ENCODE measurements around the gene EXOC7. TPM values are rescaled to one million over a fixed set of nuclear protein-coding genes. Genes with fewer than 3 reads are reported as not detected.

The EXOC7 gene
- polyA plus RNA-seq, 1 donor (not counting 4 experiments of a cell fraction or from before 2014, with no cell fraction given), result 60.6 TPM

GRCh38 chr17:76076146-76076764, 27.3 kb downstream of the EXOC7 start:
- FAIRE-seq (no peak), DNase-seq (ENCODE audit: low read depth, low spot score) (no peak)
- Histone ChIP-seq H3K9me1 (ENCODE audit: control insufficient read depth, extremely low read depth, insufficient read depth, low read length) (no peaks in the 10 kb centered on the region), H4K20me1 (ENCODE audit: control insufficient read depth, extremely low read depth, insufficient read depth, low read length) (no peaks in the 10 kb centered on the region), H3K79me2 (ENCODE audit: control insufficient read depth, insufficient read depth, low read length) (peaks cover 16% of the 10 kb centered on the region), H3K4me1 (ENCODE audit: control insufficient read depth, extremely low read depth, insufficient read depth, low read length) (peaks cover 11% of the 10 kb centered on the region), H3K9ac (ENCODE audit: control insufficient read depth, extremely low read depth, insufficient read depth, low read length) (no peak overlapping the region), H3K27ac (ENCODE audit: control insufficient read depth, insufficient read depth, low read length) (no peak overlapping the region), H3K27me3 (ENCODE audit: control insufficient read depth, extremely low read depth, insufficient read depth, low read length) (peaks cover 74% of the 10 kb centered on the region), H3K4me2 (ENCODE audit: control insufficient read depth, extremely low read depth, insufficient read depth, low read depth, low read length) (peak overlapping the region; percentile 49), H2AFZ (ENCODE audit: control insufficient read depth, low read length) (no peak overlapping the region), H3K36me3 (ENCODE audit: control insufficient read depth in 2 of 2, extremely low read depth in 1 of 2, insufficient read depth in 2 of 2, low read length in 2 of 2) (no peaks in the 10 kb centered on the region), H3K4me3 (ENCODE audit: control insufficient read depth in 2 of 3, extremely low read depth in 1 of 3, insufficient read depth in 2 of 3, low read depth in 1 of 3, low read length in 3 of 3) (no peak overlapping the region), H3K9me3 (ENCODE audit: control insufficient read depth, low read depth, low read length) (no peaks in the 10 kb centered on the region)
- peak; percentile 82 for TF ChIP-seq EZH2 (IDR thresholded peaks at IDR 0.05; ENCODE audit: low read length)
- TF ChIP-seq CTCF (optimal IDR thresholded peaks at IDR 0.05 in 1 of 3, IDR thresholded peaks at IDR 0.05 in 1 of 3, conservative IDR thresholded peaks at IDR 0.05 in 1 of 3; ENCODE audit: extremely low read depth in 1 of 3, insufficient read depth in 2 of 3, low read length in 3 of 3), result no peak
- dilution Hi-C loops (cut with MboI; ENCODE audit: extremely low pct_ligation_motif_present, low sequenced_read_pairs), result no loop called here

- peaks cover 72% of the 10 kb centered on the region for H3K27me3 ChIP-seq (ENCODE audit: control insufficient read depth, extremely low read depth, insufficient read depth, low read length)
- H3K4me3 ChIP-seq (ENCODE audit: control insufficient read depth in 2 of 3, extremely low read depth in 1 of 3, insufficient read depth in 2 of 3, low read depth in 1 of 3, low read length in 3 of 3), result no peak overlapping the region
- peak; percentile 10 for TF ChIP-seq EZH2 (IDR thresholded peaks at IDR 0.05; ENCODE audit: low read length)
- peak; percentile 11 to 71 (median 24) for TF ChIP-seq CTCF (optimal IDR thresholded peaks at IDR 0.05 in 1 of 3, IDR thresholded peaks at IDR 0.05 in 1 of 3, conservative IDR thresholded peaks at IDR 0.05 in 1 of 3; ENCODE audit: extremely low read depth in 1 of 3, insufficient read depth in 2 of 3, low read length in 3 of 3)
- no peaks in the 10 kb centered on the region for H4K20me1 ChIP-seq (ENCODE audit: control insufficient read depth, extremely low read depth, insufficient read depth, low read length)
- FAIRE-seq, result no peak
- dilution Hi-C loops (cut with MboI; ENCODE audit: extremely low pct_ligation_motif_present, low sequenced_read_pairs), result no loop called here
- no peak overlapping the region for H2AFZ ChIP-seq (ENCODE audit: control insufficient read depth, low read length)
- no peak overlapping the region for H3K27ac ChIP-seq (ENCODE audit: control insufficient read depth, insufficient read depth, low read length)
- peaks cover 23% of the 10 kb centered on the region for H3K79me2 ChIP-seq (ENCODE audit: control insufficient read depth, insufficient read depth, low read length)
- peak overlapping the region; percentile 49 for H3K4me2 ChIP-seq (ENCODE audit: control insufficient read depth, extremely low read depth, insufficient read depth, low read depth, low read length)
- H3K9me3 ChIP-seq (ENCODE audit: control insufficient read depth, low read depth, low read length), result no peaks in the 10 kb centered on the region
- H3K36me3 ChIP-seq (ENCODE audit: control insufficient read depth in 2 of 2, extremely low read depth in 1 of 2, insufficient read depth in 2 of 2, low read length in 2 of 2), result no peaks in the 10 kb centered on the region
- no peaks in the 10 kb centered on the region for H3K9me1 ChIP-seq (ENCODE audit: control insufficient read depth, extremely low read depth, insufficient read depth, low read length)
- H3K4me1 ChIP-seq (ENCODE audit: control insufficient read depth, extremely low read depth, insufficient read depth, low read length), result peaks cover 15% of the 10 kb centered on the region
- no peak for DNase-seq (ENCODE audit: low read depth, low spot score)
- no peak overlapping the region for H3K9ac ChIP-seq (ENCODE audit: control insufficient read depth, extremely low read depth, insufficient read depth, low read length)
Measured at GRCh38 chr17:76075364-76076145, 28.0 kb downstream of the EXOC7 start.

All from keratinocyte (primary cell).